ENCODE data around the gene TINAGL1. TPM values are rescaled to one million over a fixed set of nuclear protein-coding genes. Genes with fewer than 3 reads are reported as not detected.

TINAGL1 gene
- total and polyA plus RNA-seq, 2 experiments from 2014 or later: 9.1 to 10.3 TPM

DNA sequence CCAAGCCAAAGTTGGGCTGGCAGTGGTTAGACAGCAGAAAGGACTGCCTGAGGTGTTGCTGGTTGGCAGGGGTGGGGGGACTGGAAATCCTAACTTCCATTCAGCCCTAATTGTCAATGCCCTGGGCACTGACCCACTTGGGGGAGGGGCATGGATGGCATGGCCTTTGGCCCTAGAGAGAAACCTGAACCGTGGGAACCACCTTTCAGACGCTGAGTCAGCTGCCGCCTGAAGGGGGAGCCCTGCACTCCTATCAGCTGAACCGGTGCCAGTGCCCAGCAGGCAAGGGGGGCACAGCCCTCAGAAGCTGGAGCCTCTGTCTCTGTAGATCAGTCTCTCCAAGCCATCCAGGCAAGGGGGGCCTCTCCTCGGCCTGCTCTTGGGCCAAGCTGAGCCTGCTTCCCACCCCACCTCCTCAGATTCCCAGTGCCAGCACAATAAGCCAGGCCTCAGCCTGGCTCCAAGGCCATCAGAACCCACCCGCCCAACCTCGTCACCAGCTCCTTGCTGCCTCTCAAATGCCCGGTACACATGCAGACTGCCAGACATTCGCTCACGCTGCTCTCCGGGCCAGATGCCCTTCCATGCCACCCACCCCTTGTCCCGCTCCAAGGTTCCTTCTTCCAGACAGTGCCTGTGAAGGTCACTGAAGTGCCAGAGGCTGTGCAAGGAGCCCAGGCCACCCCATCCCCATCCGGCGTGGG lies 11.6 kb downstream of the TINAGL1 start:
- peak; percentile 43 to 67 for DNase-seq (ENCODE audit: low read depth in 1 of 2, low spot score in 1 of 2)
- H3K4me1 ChIP-seq (ENCODE audit: low read depth): peaks cover 12% of the 10 kb centered on the region
- H3K27ac ChIP-seq: no peak overlapping the region
- H3K4me3 ChIP-seq: no peak overlapping the region
- H3K36me3 ChIP-seq: no peaks in the 10 kb centered on the region
- peaks cover 24% of the 10 kb centered on the region for H3K27me3 ChIP-seq
- no peaks in the 10 kb centered on the region for H3K9me3 ChIP-seq (ENCODE audit: low read depth)
- TF ChIP-seq, protein P1, sequence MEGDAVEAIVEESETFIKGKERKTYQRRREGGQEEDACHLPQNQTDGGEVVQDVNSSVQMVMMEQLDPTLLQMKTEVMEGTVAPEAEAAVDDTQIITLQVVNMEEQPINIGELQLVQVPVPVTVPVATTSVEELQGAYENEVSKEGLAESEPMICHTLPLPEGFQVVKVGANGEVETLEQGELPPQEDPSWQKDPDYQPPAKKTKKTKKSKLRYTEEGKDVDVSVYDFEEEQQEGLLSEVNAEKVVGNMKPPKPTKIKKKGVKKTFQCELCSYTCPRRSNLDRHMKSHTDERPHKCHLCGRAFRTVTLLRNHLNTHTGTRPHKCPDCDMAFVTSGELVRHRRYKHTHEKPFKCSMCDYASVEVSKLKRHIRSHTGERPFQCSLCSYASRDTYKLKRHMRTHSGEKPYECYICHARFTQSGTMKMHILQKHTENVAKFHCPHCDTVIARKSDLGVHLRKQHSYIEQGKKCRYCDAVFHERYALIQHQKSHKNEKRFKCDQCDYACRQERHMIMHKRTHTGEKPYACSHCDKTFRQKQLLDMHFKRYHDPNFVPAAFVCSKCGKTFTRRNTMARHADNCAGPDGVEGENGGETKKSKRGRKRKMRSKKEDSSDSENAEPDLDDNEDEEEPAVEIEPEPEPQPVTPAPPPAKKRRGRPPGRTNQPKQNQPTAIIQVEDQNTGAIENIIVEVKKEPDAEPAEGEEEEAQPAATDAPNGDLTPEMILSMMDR (IDR thresholded peaks at IDR 0.05; ENCODE audit: low read depth, low read length): peak; percentile 78

GRCh38 chr1:31588751-31589515 lies 12.6 kb downstream of the TINAGL1 start:
- peaks cover 24% of the 10 kb centered on the region for H3K27me3 ChIP-seq
- no peaks in the 10 kb centered on the region for H3K36me3 ChIP-seq
- DNase-seq (ENCODE audit: low read depth in 1 of 2, low spot score in 1 of 2): peak in 1 of 2 donors; percentile 37
- no peak overlapping the region for H3K4me3 ChIP-seq
- no peaks in the 10 kb centered on the region for H3K9me3 ChIP-seq (ENCODE audit: low read depth)
- H3K27ac ChIP-seq: no peak overlapping the region
- TF ChIP-seq, protein P1 (IDR thresholded peaks at IDR 0.05; ENCODE audit: low read depth, low read length): no peak
- H3K4me1 ChIP-seq (ENCODE audit: low read depth): peaks cover 6% of the 10 kb centered on the region

DNA sequence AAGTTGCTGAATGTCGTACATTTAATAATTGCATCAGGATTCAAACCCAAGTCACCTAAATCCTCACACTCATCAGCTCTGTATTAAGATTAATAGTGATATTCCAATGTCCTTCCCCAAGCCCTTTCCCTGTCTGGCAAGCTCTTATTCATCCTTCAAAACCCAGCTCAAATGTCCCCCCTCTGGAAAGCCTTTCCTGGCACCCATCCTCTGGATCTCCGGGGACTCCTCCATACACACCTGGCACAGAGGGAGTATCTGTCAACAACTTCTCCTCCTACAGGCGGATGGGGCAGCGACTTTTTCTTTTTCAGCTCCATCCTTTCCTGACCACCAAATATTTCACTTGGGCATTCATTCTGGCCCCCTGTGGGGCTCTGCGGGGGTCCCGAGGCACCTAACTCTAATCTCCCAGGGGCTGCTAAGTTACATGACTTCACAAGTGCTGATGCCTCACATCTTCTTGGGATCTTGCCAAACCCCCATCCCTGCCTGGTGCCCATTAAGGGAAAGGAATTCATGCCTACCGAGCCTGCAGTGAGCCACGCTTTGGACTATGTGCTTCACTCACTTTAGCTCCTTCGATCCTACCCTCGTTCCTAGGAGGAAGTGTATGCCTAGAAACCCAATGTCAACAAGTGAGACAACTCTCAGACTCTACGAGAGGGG lies 15.2 kb downstream of the TINAGL1 start:
- no peak for DNase-seq (ENCODE audit: low read depth in 1 of 2, low spot score in 1 of 2)
- H3K36me3 ChIP-seq: no peaks in the 10 kb centered on the region
- H3K27ac ChIP-seq: no peak overlapping the region
- no peaks in the 10 kb centered on the region for H3K9me3 ChIP-seq (ENCODE audit: low read depth)
- H3K27me3 ChIP-seq: peaks cover 24% of the 10 kb centered on the region
- no peak overlapping the region for H3K4me3 ChIP-seq
- no peaks in the 10 kb centered on the region for H3K4me1 ChIP-seq (ENCODE audit: low read depth)
- TF ChIP-seq, protein P1 (IDR thresholded peaks at IDR 0.05; ENCODE audit: low read depth, low read length): no peak

DNA sequence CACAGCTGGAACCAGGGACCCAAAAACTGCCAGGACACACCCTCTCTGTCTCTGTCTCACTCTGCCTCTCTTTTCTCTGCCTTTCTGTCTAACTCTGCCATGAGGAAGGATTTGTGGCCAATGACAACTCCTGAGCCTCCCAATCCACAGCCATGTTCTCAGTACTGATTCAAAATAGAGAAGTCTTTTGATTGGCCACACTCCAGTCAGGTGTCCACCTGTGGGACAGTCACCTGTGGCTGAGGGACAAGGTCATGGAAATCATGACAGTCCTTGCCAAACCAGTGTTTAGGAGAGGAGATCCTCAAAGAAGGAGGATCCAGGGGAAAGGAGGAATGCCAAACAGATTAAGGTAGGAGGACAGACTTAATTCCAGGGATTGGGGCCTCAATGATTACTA lies 15.8 kb downstream of the TINAGL1 start:
- Histone ChIP-seq H3K27ac (no peak overlapping the region), H3K36me3 (no peaks in the 10 kb centered on the region), H3K4me1 (ENCODE audit: low read depth) (no peaks in the 10 kb centered on the region), H3K9me3 (ENCODE audit: low read depth) (no peaks in the 10 kb centered on the region), H3K4me3 (no peak overlapping the region), H3K27me3 (peaks cover 24% of the 10 kb centered on the region)
- TF ChIP-seq, protein P1 (IDR thresholded peaks at IDR 0.05; ENCODE audit: low read depth, low read length): no peak
- no peak for DNase-seq (ENCODE audit: low read depth in 1 of 2, low spot score in 1 of 2)

DNA sequence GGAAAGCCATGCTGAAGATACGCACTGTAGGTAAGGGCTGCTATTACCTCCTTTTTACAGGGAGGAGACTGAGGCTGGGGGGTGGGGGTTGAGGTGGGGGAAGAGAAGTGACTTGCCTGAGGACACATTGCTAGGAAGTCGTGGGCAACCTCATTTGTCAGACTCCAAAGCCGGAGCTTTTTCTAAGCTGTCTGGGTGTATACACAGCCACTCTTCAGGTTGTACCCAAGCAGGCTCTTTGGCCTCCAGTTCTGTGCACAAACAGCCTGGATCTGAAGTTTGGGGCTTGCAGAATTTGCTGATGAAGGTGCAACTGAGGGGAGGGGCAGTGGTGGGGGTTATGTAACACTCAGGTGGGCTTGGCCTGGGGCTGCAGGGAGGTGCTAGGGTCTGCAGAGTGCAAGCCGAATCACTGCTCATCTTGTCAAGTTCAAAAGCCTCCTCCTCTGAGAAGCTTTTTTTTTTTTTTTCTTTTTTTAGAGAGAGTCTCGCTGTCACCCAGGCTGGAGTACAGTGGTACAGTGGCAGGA lies 16.9 kb downstream of the TINAGL1 start:
- DNase-seq (ENCODE audit: low read depth in 1 of 2, low spot score in 1 of 2): no peak
- Histone ChIP-seq H3K4me3 (no peak overlapping the region), H3K9me3 (ENCODE audit: low read depth) (no peaks in the 10 kb centered on the region), H3K36me3 (no peaks in the 10 kb centered on the region), H3K27me3 (peaks cover 21% of the 10 kb centered on the region), H3K27ac (no peak overlapping the region), H3K4me1 (ENCODE audit: low read depth) (no peaks in the 10 kb centered on the region)
- TF ChIP-seq, protein P1 (IDR thresholded peaks at IDR 0.05; ENCODE audit: low read depth, low read length): no peak
